Adrenal gland (tissue), 5 donors: ENCODE measurements around the gene ADAMTS7.
"Not testable (repeated sequence)": the region's sequence is repeated elsewhere in the genome, so short reads cannot be mapped to it uniquely, and the experiment has no call there.

ENCODE experiments used
- CTCF ChIP-seq, 6 experiments: fragments of 450-650 bp in 4 of 6; fragments of 200-600 bp in 2 of 6; sonication (generic) in 1 of 6; IDR thresholded peaks; 1 replicate in 5 of 6; 2 replicates in 1 of 6; pipeline versions ENCODE4 v1.5.1 to v1.8.0; 2016 to 2021; ENCODE audit warnings: antibody characterized with exemption in 6 of 6, mild to moderate bottlenecking in 2 of 6, moderate library complexity in 1 of 6
- POLR2A ChIP-seq, 2 donors: fragments of 450-650 bp; IDR thresholded peaks; one replicate each; pipeline ENCODE4 v1.6.1; 2017; ENCODE audit warnings: antibody characterized with exemption in 2 of 2, mild to moderate bottlenecking in 2 of 2, moderate library complexity in 1 of 2
- donor health status: DM: no; HTN: no; CAD: no.

- TF ChIP-seq CTCF, POLR2A (IDR thresholded peaks at IDR 0.05): not testable (repeated sequence)
These were observed 33.8 kb downstream of the ADAMTS7 start for GRCh38 chr15:78777290-78777952.
